Vagina (tissue), 2 donors: ENCODE results near the gene R3HDM4. TPM values are rescaled to one million over a fixed set of nuclear protein-coding genes. Genes with fewer than 3 reads are reported as not detected.

Experiments
- DNase-seq, 2 donors: peaks; one replicate each; pipeline ENCODE4 v3.0.0-alpha.2; 2017; ENCODE audit errors: extremely low spot score in 2 of 2
- H3K27ac ChIP-seq: fragments of 200-600 bp; sonication (generic); one replicate; pipeline ENCODE4 v1.5.1; 2019
- H3K27me3 ChIP-seq: fragments of 200-600 bp; sonication (generic); one replicate; pipeline ENCODE4 v1.5.1; 2019
- H3K36me3 ChIP-seq, 2 donors: fragments of 200-600 bp; sonication (generic); one replicate each; pipeline ENCODE4 v1.5.1; 2017 to 2019
- H3K4me1 ChIP-seq: fragments of 200-600 bp; sonication (generic); one replicate; pipeline ENCODE4 v1.5.1; 2019
- H3K4me3 ChIP-seq, 2 donors: fragments of 200-600 bp; sonication (generic); 1 replicate in 1 of 2; 2 replicates in 1 of 2; pipeline ENCODE4 v1.5.1; 2016 to 2019
- H3K9me3 ChIP-seq: fragments of 200-600 bp; sonication (generic); one replicate; pipeline ENCODE4 v1.5.1; 2019
- CTCF ChIP-seq, 3 experiments: fragments of 450-650 bp in 2 of 3; fragments of 200-600 bp in 1 of 3; sonication (generic) in 1 of 3; IDR thresholded peaks; one replicate each; pipeline ENCODE4 v1.5.1; 2017 to 2019; ENCODE audit warnings: antibody characterized with exemption in 3 of 3, mild to moderate bottlenecking in 2 of 3, moderate library complexity in 2 of 3
- POLR2A ChIP-seq, 2 donors: fragments of 450-650 bp; IDR thresholded peaks; one replicate each; pipeline ENCODE4 v1.6.1; 2017; ENCODE audit warnings: antibody characterized with exemption in 2 of 2, mild to moderate bottlenecking in 2 of 2, moderate library complexity in 2 of 2
- POLR2AphosphoS5 ChIP-seq, 2 donors: sonication (generic); formaldehyde crosslinking; IDR thresholded peaks; one replicate each; pipeline ENCODE4 v1.9.0; 2017; ENCODE audit warnings: antibody characterized with exemption in 2 of 2, mild to moderate bottlenecking in 2 of 2, low read depth in 1 of 2; ENCODE audit not compliant: insufficient read depth in 1 of 2
- intact Hi-C: fragments of 100-400 bp; cut with DNase I; formaldehyde crosslinking; loops from one replicate; pipeline ENCODE4 v1.15.1; 2023
- total RNA-seq: library from RNA; depleted of rRNA; stranded (reverse); fragments of >200 nt; gene quantifications from one replicate; pipeline ENCODE4 v1.2.3, GENCODE V29; 2016

Gene R3HDM4
- total RNA-seq, 1 donor from 2014 or later = 41.3 TPM

- Histone ChIP-seq H3K4me3 (no peak overlapping the region), H3K27me3 (no peaks in the 10 kb centered on the region), H3K36me3 (peaks cover 0 to 64% of the 10 kb centered on the region in 2 donors), H3K4me1 (peaks cover 16% of the 10 kb centered on the region), H3K27ac (no peak overlapping the region), H3K9me3 (no peaks in the 10 kb centered on the region)
- intact Hi-C loops = no loop called here
- no peak for DNase-seq
- TF ChIP-seq POLR2AphosphoS5 (IDR thresholded peaks at IDR 0.05; ENCODE audit: insufficient read depth in 1 of 2, low read depth in 1 of 2) = no peak
- no peak for TF ChIP-seq POLR2A (IDR thresholded peaks at IDR 0.05)
- no peak for TF ChIP-seq CTCF (IDR thresholded peaks at IDR 0.05)
Observed at GRCh38 chr19:887599-887998, 25.4 kb downstream of the R3HDM4 start.

GRCh38 chr19:887072-887471 is 25.9 kb downstream of the R3HDM4 start:
- peaks cover 0 to 69% of the 10 kb centered on the region in 2 donors for H3K36me3 ChIP-seq
- H3K27ac ChIP-seq = no peak overlapping the region
- no peak overlapping the region for H3K4me3 ChIP-seq
- intact Hi-C loops = no loop called here
- DNase-seq = no peak
- peaks cover 13% of the 10 kb centered on the region for H3K4me1 ChIP-seq
- no peaks in the 10 kb centered on the region for H3K27me3 ChIP-seq
- no peaks in the 10 kb centered on the region for H3K9me3 ChIP-seq
- no peak for TF ChIP-seq POLR2AphosphoS5 (IDR thresholded peaks at IDR 0.05; ENCODE audit: insufficient read depth in 1 of 2, low read depth in 1 of 2)
- TF ChIP-seq POLR2A (IDR thresholded peaks at IDR 0.05) = no peak
- no peak for TF ChIP-seq CTCF (IDR thresholded peaks at IDR 0.05)

- DNase-seq = no peak
- H3K27ac ChIP-seq = no peak overlapping the region
- intact Hi-C loops = no loop called here
- H3K4me3 ChIP-seq = no peak overlapping the region
- H3K36me3 ChIP-seq = peaks cover 3 to 80% of the 10 kb centered on the region in 2 donors
- H3K27me3 ChIP-seq = no peaks in the 10 kb centered on the region
- TF ChIP-seq CTCF (IDR thresholded peaks at IDR 0.05) (no peak), POLR2AphosphoS5 (IDR thresholded peaks at IDR 0.05; ENCODE audit: insufficient read depth in 1 of 2, low read depth in 1 of 2) (no peak), POLR2A (IDR thresholded peaks at IDR 0.05) (no peak)
- H3K9me3 ChIP-seq = no peaks in the 10 kb centered on the region
- no peaks in the 10 kb centered on the region for H3K4me1 ChIP-seq
Observed at GRCh38 chr19:885536-886224, 27.3 kb downstream of the R3HDM4 start.

GRCh38 chr19:884420-885211 is 28.4 kb downstream of the R3HDM4 start:
- H3K27ac ChIP-seq = no peak overlapping the region
- intact Hi-C loops = no loop called here

More at GRCh38 chr19:884420-885211, 28.4 kb downstream of the R3HDM4 start:
- Histone ChIP-seq H3K36me3 (peaks cover 3 to 78% of the 10 kb centered on the region in 2 donors), H3K9me3 (no peaks in the 10 kb centered on the region), H3K4me1 (no peaks in the 10 kb centered on the region), H3K4me3 (no peak overlapping the region), H3K27me3 (no peaks in the 10 kb centered on the region)
- DNase-seq = no peak
- TF ChIP-seq POLR2A (IDR thresholded peaks at IDR 0.05) = no peak
- no peak for TF ChIP-seq POLR2AphosphoS5 (IDR thresholded peaks at IDR 0.05; ENCODE audit: insufficient read depth in 1 of 2, low read depth in 1 of 2)
- TF ChIP-seq CTCF (IDR thresholded peaks at IDR 0.05) = no peak
